WTC11 (cell line): ENCODE results near the gene OLIG1.

Experiments used
- AFF4 ChIP-seq: sonication (generic); formaldehyde crosslinking; IDR thresholded peaks from 2 replicates; pipeline ENCODE4 v1.8.1; 2023; ENCODE audit warnings: mild to moderate bottlenecking, missing genetic modification reagents, borderline replicate concordance
- CTCF ChIP-seq: fragments of 200-600 bp; IDR thresholded peaks from 2 replicates; pipeline ENCODE4 v1.8.0; 2022; ENCODE audit warnings: antibody characterized with exemption
- ESRRA ChIP-seq: sonication (generic); formaldehyde crosslinking; IDR thresholded peaks from 2 replicates; pipeline ENCODE4 v1.8.1; 2022; ENCODE audit warnings: mild to moderate bottlenecking, missing genetic modification reagents, borderline replicate concordance

DNA sequence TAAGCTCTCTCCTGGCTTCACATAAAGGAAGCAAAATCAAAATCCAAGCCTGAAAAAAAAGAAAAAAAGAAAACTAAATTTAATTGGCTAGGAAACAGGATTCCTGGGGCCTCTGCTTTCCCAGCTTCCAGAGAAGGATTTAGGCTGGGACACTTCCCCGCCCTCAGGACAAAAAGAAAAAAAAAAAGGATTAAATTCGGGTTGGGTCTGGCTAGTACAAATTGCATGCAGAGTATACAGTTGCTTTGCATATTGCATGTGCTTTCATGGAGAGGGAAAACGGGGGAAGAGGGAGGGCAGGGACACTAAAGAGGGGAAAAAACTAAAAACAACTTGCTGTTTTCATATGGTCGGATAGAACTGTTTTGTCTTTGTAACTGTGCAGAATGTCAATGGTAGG lies 42.7 kb downstream of the OLIG1 start:
- no peak for TF ChIP-seq CTCF
- TF ChIP-seq ESRRA: no peak
- TF ChIP-seq AFF4 (CRISPR knock-in tag): no peak
